SK-N-SH treated with all-trans-retinoic acid at 6 μM for 48 hours (cell line): Measurements from ENCODE around the gene SLC1A4.

Experiments
- CSDC2 ChIP-seq: fragments of 250-450 bp; sonication (Bioruptor Pico); IDR thresholded peaks from 2 replicates; pipeline ENCODE4 v1.5.0; 2020; ENCODE audit warnings: mild to moderate bottlenecking, moderate library complexity
- CSRNP3 ChIP-seq: fragments of 250-450 bp; sonication (Bioruptor Pico); IDR thresholded peaks from 2 replicates; pipeline ENCODE4 v1.5.1; 2021; ENCODE audit warnings: mild to moderate bottlenecking, moderate library complexity
- GLIS3 ChIP-seq: fragments of 250-450 bp; sonication (Bioruptor Pico); IDR thresholded peaks from 2 replicates; pipeline ENCODE4 v1.5.0; 2020; ENCODE audit warnings: mild to moderate bottlenecking, moderate library complexity
- ISL1 ChIP-seq: fragments of 250-450 bp; sonication (Bioruptor Pico); IDR thresholded peaks from 2 replicates; pipeline ENCODE4 v2.1.2; 2022; ENCODE audit warnings: mild to moderate bottlenecking, moderate library complexity
- PATZ1 ChIP-seq: fragments of 250-450 bp; sonication (Bioruptor Pico); IDR thresholded peaks from 2 replicates; pipeline ENCODE4 v1.8.0; 2020; ENCODE audit warnings: mild to moderate bottlenecking, moderate library complexity, borderline replicate concordance
- PPARA ChIP-seq: fragments of 250-450 bp; sonication (Bioruptor Pico); IDR thresholded peaks from 2 replicates; pipeline ENCODE4 v1.5.0; 2020; ENCODE audit warnings: mild to moderate bottlenecking, borderline replicate concordance
- RARB ChIP-seq: fragments of 250-450 bp; sonication (Bioruptor Pico); IDR thresholded peaks from 2 replicates; pipeline ENCODE4 v1.8.0; 2021; ENCODE audit warnings: mild to moderate bottlenecking, moderate library complexity
- ZFP3 ChIP-seq: fragments of 250-450 bp; sonication (Bioruptor Pico); IDR thresholded peaks from 2 replicates; pipeline ENCODE4 v1.5.0; 2020; ENCODE audit warnings: mild to moderate bottlenecking, moderate library complexity
- ZNF70 ChIP-seq: fragments of 450-650 bp; formaldehyde crosslinking; IDR thresholded peaks from 2 replicates; pipeline ENCODE4 v1.5.0; 2020; ENCODE audit warnings: mild to moderate bottlenecking, moderate library complexity

GRCh38 chr2:64995041-64995440 is 5.8 kb downstream of the SLC1A4 start:
- TF ChIP-seq PPARA = no peak
- TF ChIP-seq CSRNP3 (CRISPR knock-in tag) = no peak
- TF ChIP-seq ISL1 (CRISPR knock-in tag) = no peak
- TF ChIP-seq ZNF70 (CRISPR knock-in tag) = no peak
- TF ChIP-seq RARB = no peak
- TF ChIP-seq PATZ1 (CRISPR knock-in tag) = no peak
- TF ChIP-seq CSDC2 (CRISPR knock-in tag) = no peak
- TF ChIP-seq ZFP3 (CRISPR knock-in tag) = no peak
- no peak for TF ChIP-seq GLIS3 (CRISPR knock-in tag)
